B cell (primary cell): ENCODE measurements around the gene CIAO2B. TPM values are rescaled to one million over a fixed set of nuclear protein-coding genes. Genes with fewer than 3 reads are reported as not detected.

Source experiments
- ATAC-seq: fragments of 200-7000 bp; cut with Tn5 transposase; one replicate; pipeline ENCODE4 v1.10.0; 2021; ENCODE audit warnings: low read depth, mild to moderate bottlenecking, moderate number of reproducible peaks, moderate library complexity
- CTCF ChIA-PET: fragments of 350-600 bp; sonication (Branson Sonifier 250); formaldehyde crosslinking; loops from one replicate; lab custom pipeline; 2021; ENCODE audit warnings: antibody characterized with exemption, inconsistent platforms; lab: Charles Lee
- POLR2A ChIA-PET: fragments of 350-600 bp; sonication (Branson Sonifier 250); formaldehyde crosslinking; loops from one replicate; lab custom pipeline; 2021; ENCODE audit warnings: antibody characterized with exemption; lab: Charles Lee
- DNase-seq: peaks from one replicate; pipeline ENCODE4 v3.0.0; 2013
- H2AFZ ChIP-seq: 2 replicates; pipeline ENCODE4 v1.6.1; 2012; ENCODE audit warnings: mild to moderate bottlenecking, low read depth, low read length; ENCODE audit not compliant: insufficient read depth, poor library complexity, severe bottlenecking
- H3K27ac ChIP-seq, 2 donors: 1 replicate in 1 of 2; 2 replicates in 1 of 2; pipeline ENCODE4 v1.5.1; 2012 to 2013; ENCODE audit warnings: low read length in 2 of 2, mild to moderate bottlenecking in 2 of 2, moderate library complexity in 1 of 2
- H3K27me3 ChIP-seq, 4 experiments: fragments of 200-600 bp in 1 of 4; sonication (generic) in 1 of 4; replicated peaks in 1 of 4; 1 replicate in 2 of 4; 2 replicates in 2 of 4; pipeline versions ENCODE4 v1.6.1 to v1.7.0; 2013 to 2016; ENCODE audit warnings: low read length in 3 of 4, mild to moderate bottlenecking in 2 of 4, mixed read lengths in 1 of 4, moderate library complexity in 1 of 4; ENCODE audit not compliant: insufficient read depth in 4 of 4, control insufficient read depth in 3 of 4; ENCODE audit errors: control extremely low read depth in 1 of 4
- H3K36me3 ChIP-seq, 2 experiments: replicated peaks in 1 of 2; 1 replicate in 1 of 2; 2 replicates in 1 of 2; pipeline versions ENCODE4 v1.6.1 to v1.7.1; 2013; ENCODE audit warnings: low read length in 1 of 2; ENCODE audit not compliant: insufficient read depth in 2 of 2, control insufficient read depth in 1 of 2; ENCODE audit errors: control extremely low read depth in 1 of 2, extremely low read depth in 1 of 2
- H3K4me1 ChIP-seq, 2 donors: fragments of 200-600 bp in 1 of 2; sonication (generic) in 1 of 2; 1 replicate in 1 of 2; 2 replicates in 1 of 2; pipeline versions ENCODE4 v1.5.1 to v1.6.1; 2013 to 2017; ENCODE audit warnings: low read length in 2 of 2; ENCODE audit not compliant: control insufficient read depth in 2 of 2, insufficient read depth in 2 of 2
- H3K4me2 ChIP-seq: replicated peaks from 2 replicates; pipeline ENCODE3; 2012; ENCODE audit warnings: mild to moderate bottlenecking, low read depth, low read length; ENCODE audit not compliant: poor library complexity, severe bottlenecking
- H3K4me3 ChIP-seq, 5 experiments: fragments of 200-600 bp in 1 of 5; sonication (generic) in 1 of 5; 1 replicate in 3 of 5; 2 replicates in 2 of 5; pipeline versions ENCODE4 v1.5.1 to v1.7.0; 2011 to 2016; ENCODE audit warnings: low read length in 4 of 5, mild to moderate bottlenecking in 4 of 5, low read depth in 2 of 5, control low read depth in 1 of 5, moderate library complexity in 1 of 5; ENCODE audit not compliant: insufficient read depth in 1 of 5; ENCODE audit errors: control extremely low read depth in 1 of 5, extremely low read depth in 1 of 5
- H3K79me2 ChIP-seq: fragments of 200-600 bp; sonication (generic); one replicate; pipeline ENCODE4 v1.6.0; 2016; ENCODE audit warnings: low read length; ENCODE audit not compliant: control insufficient read depth, insufficient read depth
- H3K9ac ChIP-seq: fragments of 200-600 bp; sonication (generic); 2 replicates; pipeline ENCODE4 v1.6.1; 2017; ENCODE audit warnings: mild to moderate bottlenecking, low read length, moderate library complexity
- H3K9me3 ChIP-seq, 3 donors: one replicate each; pipeline versions ENCODE4 v1.6.1 to v1.7.1; 2013; ENCODE audit warnings: low read length in 2 of 3; ENCODE audit not compliant: control insufficient read depth in 2 of 3, insufficient read depth in 1 of 3; ENCODE audit errors: control extremely low read depth in 1 of 3
- H4K20me1 ChIP-seq: 2 replicates; pipeline ENCODE4 v1.6.0; 2012; ENCODE audit warnings: mild to moderate bottlenecking, low read length; ENCODE audit not compliant: insufficient read depth, control insufficient read depth, poor library complexity, severe bottlenecking
- H3K27ac Mint-ChIP-seq: one replicate; pipeline ENCODE4 v1.8.0; 2021; ENCODE audit warnings: mixed read lengths
- H3K27me3 Mint-ChIP-seq: one replicate; pipeline ENCODE4 v1.8.0; 2021; ENCODE audit warnings: mixed read lengths
- H3K4me1 Mint-ChIP-seq: one replicate; pipeline ENCODE4 v1.8.0; 2021; ENCODE audit warnings: mixed read lengths
- H3K4me3 Mint-ChIP-seq: one replicate; pipeline ENCODE4 v1.8.0; 2021; ENCODE audit warnings: mixed read lengths
- H3K9me3 Mint-ChIP-seq: one replicate; pipeline ENCODE4 v1.8.0; 2022; ENCODE audit warnings: mixed read lengths; ENCODE audit not compliant: insufficient read depth
- CTCF ChIP-seq: fragments of 200-600 bp; IDR thresholded peaks from one replicate; pipeline ENCODE4 v1.8.0; 2022; ENCODE audit warnings: antibody characterized with exemption, mild to moderate bottlenecking
- EZH2 ChIP-seq: IDR thresholded peaks from 2 replicates; pipeline ENCODE4 v1.6.1; 2012; ENCODE audit warnings: borderline replicate concordance, low read depth, mild to moderate bottlenecking, moderate library complexity, low read length; ENCODE audit not compliant: insufficient read depth, poor library complexity, severe bottlenecking
- WGBS: methylation state at CpG from one replicate; pipeline ENCODE4 v1.1.5; 2013; ENCODE audit warnings: missing lambda C conversion rate; ENCODE audit not compliant: insufficient coverage; 5-methylcytosine and 5-hydroxymethylcytosine counted together
- intact Hi-C: fragments of 100-400 bp; cut with micrococcal nuclease; formaldehyde crosslinking; loops from one replicate; pipeline ENCODE4 v1.10.0; 2022
- polyA plus RNA-seq: library from polyadenylated mRNA; depleted of rRNA; stranded (reverse); fragments of >200 nt; gene quantifications from 2 replicates; pipeline ENCODE4 v1.2.3, GENCODE V29; 2012
- total RNA-seq, 2 donors: library from RNA; stranded (reverse); fragments of 120-200 nt in 1 of 2; gene quantifications; 1 replicate in 1 of 2; 2 replicates in 1 of 2; pipeline versions ENCODE4 v1.2.3 to v1.2.4, GENCODE V29; 2013 to 2022

Gene CIAO2B
- total and polyA plus RNA-seq, 2 donors (not counting 1 experiment from before 2014, with no cell fraction given): 60.6 to 159 TPM

DNA sequence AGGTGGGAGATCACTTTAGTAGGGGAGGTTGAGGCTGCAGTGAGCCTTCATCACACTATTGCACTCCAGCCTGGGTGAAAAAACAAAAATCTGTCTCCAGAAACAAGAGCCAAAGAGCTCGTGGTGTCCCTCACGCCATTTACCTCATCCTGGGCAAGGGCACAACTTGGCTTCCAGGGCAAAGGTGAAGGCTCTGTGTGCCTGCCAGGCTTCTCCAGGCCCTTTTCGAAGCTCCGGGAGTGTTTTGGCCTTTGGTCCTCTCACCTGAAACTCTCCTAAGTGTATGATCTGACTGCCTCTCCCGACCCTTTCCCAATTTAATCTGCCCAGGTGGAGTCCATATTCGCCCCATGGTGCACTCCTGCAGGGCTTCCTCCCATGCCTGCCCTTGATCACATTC lies 15.3 kb upstream of the CIAO2B start:
- peaks cover 53% of the 10 kb centered on the region for H3K27me3 Mint-ChIP-seq
- H3K27ac ChIP-seq: no peak overlapping the region
- ATAC-seq (no peak), DNase-seq (no peak)
- H3K4me1 ChIP-seq: peaks cover 15 to 26% of the 10 kb centered on the region in 2 donors
- no peak overlapping the region for H3K9ac ChIP-seq
- H3K27ac Mint-ChIP-seq: no peak overlapping the region
- no peak overlapping the region for H3K4me2 ChIP-seq
- TF ChIP-seq EZH2: no peak
- no peak for TF ChIP-seq CTCF
- POLR2A ChIA-PET: no interaction called here
- H3K36me3 ChIP-seq: no peaks in the 10 kb centered on the region
- CTCF ChIA-PET: interaction anchor here (1.2 to 3.3 kb wide), 2 partner anchors 55 to 206 kb away, joined by 4 to 13 read pairs; no protein-coding TSS in a partner anchor
- no peak overlapping the region for H3K4me3 ChIP-seq
- H3K4me3 Mint-ChIP-seq: peak overlapping the region; percentile 6
- H3K79me2 ChIP-seq: no peaks in the 10 kb centered on the region
- H4K20me1 ChIP-seq: no peaks in the 10 kb centered on the region
- intact Hi-C loops: no loop called here
- H2AFZ ChIP-seq: no peak overlapping the region
- H3K9me3 ChIP-seq: peaks cover 0 to 12% (median 0%) of the 10 kb centered on the region in 3 donors
- peaks cover 18% of the 10 kb centered on the region for H3K4me1 Mint-ChIP-seq
- WGBS: 87% methylated on average over 6 of the region's 6 CpGs
- H3K27me3 ChIP-seq: peaks cover 0 to 39% (median 22%) of the 10 kb centered on the region in 4 experiments
- H3K9me3 Mint-ChIP-seq: no peaks in the 10 kb centered on the region

DNA sequence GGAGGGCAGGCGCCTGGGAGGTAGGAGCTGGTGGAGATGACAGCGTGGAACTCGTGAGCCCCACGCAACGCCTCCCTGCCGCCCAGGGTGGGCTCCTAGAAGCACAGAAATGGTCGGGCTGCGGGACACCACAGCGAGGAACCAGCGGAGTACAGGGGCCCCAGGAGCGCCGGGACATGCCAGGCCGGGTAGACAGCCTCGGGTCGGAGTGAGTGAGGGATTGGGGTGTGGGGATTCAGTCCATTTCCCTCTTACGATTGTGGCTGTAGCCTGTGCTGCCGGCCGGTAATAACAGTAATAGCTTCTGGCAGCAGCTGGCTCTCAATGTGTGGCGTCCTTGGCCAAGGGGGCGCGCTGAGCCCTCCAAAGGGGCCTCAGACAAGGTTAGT lies 14.6 kb upstream of the CIAO2B start:
- H3K27me3 ChIP-seq: peaks cover 0 to 39% (median 22%) of the 10 kb centered on the region in 4 experiments
- peak overlapping the region; percentile 93 for H3K4me3 Mint-ChIP-seq
- H3K9me3 ChIP-seq: peaks cover 0 to 12% (median 0%) of the 10 kb centered on the region in 3 donors
- H3K4me2 ChIP-seq: peak overlapping the region; percentile 75
- peak overlapping the region; percentile 57 for H3K9ac ChIP-seq
- no peaks in the 10 kb centered on the region for H3K36me3 ChIP-seq
- H4K20me1 ChIP-seq: no peaks in the 10 kb centered on the region
- TF ChIP-seq EZH2 (no peak), CTCF (no peak)
- peak overlapping the region; percentile 36 for H2AFZ ChIP-seq
- intact Hi-C loops: no loop called here
- peak overlapping the region in 2 of 5 experiments; percentile 49 to 59 for H3K4me3 ChIP-seq
- ChIA-PET CTCF (interaction anchor here (3.3 kb wide), 1 partner anchor 206 kb away, joined by 13 read pairs; no protein-coding TSS in a partner anchor), POLR2A (no interaction called here)
- H3K27ac ChIP-seq: no peak overlapping the region
- no peak for DNase-seq
- ATAC-seq: no peak
- H3K27ac Mint-ChIP-seq: no peak overlapping the region
- peaks cover 49% of the 10 kb centered on the region for H3K27me3 Mint-ChIP-seq
- H3K4me1 Mint-ChIP-seq: peaks cover 18% of the 10 kb centered on the region
- peaks cover 15 to 24% of the 10 kb centered on the region in 2 donors for H3K4me1 ChIP-seq
- no peaks in the 10 kb centered on the region for H3K79me2 ChIP-seq
- no peaks in the 10 kb centered on the region for H3K9me3 Mint-ChIP-seq
- 23% methylated on average over 18 of the region's 21 CpGs for WGBS
